ENCODE data around the gene CDS2. TPM values are rescaled to one million over a fixed set of nuclear protein-coding genes. Genes with fewer than 3 reads are reported as not detected.

Gene CDS2
- total and polyA plus RNA-seq, 2 of the 13 experiments (the other 11 are each of a cell fraction or from before 2014, with no cell fraction given), result 81.3 to 153 TPM

DNA sequence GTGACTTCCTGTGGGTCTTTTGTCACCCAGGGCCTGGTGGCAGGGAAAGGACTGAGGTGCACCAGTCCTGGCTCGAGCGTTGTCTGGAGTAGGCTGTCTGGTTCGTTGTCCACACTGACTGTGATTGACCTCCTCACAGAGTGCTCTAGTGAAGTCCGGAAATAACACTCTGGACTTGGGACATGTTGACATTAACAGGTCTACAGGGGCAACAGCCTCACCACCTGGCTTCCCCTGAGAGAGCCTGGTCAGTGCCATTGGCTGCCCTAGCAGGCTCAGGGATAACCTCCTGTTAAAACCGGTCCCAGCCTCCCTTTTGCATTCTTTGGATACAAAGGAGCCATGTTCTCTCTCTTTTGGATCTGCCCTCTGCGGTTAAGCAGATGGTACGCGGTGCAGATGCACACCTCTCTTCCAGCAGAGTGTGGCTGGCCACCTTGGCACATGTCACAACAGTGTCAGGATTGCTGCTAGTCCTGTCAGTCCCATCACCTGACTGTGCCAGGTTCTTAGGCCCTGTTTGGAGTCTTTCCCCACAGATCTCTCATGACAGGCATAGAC lies 46.2 kb downstream of the CDS2 start (continued):
- TF ChIP-seq ZNF646 (CRISPR knock-in tag; IDR thresholded peaks at IDR 0.05), result no peak
- TF ChIP-seq, protein P1, sequence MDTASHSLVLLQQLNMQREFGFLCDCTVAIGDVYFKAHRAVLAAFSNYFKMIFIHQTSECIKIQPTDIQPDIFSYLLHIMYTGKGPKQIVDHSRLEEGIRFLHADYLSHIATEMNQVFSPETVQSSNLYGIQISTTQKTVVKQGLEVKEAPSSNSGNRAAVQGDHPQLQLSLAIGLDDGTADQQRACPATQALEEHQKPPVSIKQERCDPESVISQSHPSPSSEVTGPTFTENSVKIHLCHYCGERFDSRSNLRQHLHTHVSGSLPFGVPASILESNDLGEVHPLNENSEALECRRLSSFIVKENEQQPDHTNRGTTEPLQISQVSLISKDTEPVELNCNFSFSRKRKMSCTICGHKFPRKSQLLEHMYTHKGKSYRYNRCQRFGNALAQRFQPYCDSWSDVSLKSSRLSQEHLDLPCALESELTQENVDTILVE (CRISPR knock-in tag; IDR thresholded peaks at IDR 0.05), result no peak
- peak; percentile 83; the same call in 1 of the 2 replicates for TF ChIP-seq FOXC1 (CRISPR knock-in tag; IDR thresholded peaks at IDR 0.05; ENCODE audit: borderline replicate concordance)
- TF ChIP-seq UBTF (CRISPR knock-in tag; IDR thresholded peaks at IDR 0.05), result peak; percentile 70; the same call in 1 of the 2 replicates
- TF ChIP-seq HOXA7 (CRISPR knock-in tag; IDR thresholded peaks at IDR 0.05), result peak; percentile 76; the same call in 1 of the 2 replicates
- no peak for TF ChIP-seq BHLHE40 (IDR thresholded peaks at IDR 0.05; ENCODE audit: low read length)
- TF ChIP-seq, protein P2, sequence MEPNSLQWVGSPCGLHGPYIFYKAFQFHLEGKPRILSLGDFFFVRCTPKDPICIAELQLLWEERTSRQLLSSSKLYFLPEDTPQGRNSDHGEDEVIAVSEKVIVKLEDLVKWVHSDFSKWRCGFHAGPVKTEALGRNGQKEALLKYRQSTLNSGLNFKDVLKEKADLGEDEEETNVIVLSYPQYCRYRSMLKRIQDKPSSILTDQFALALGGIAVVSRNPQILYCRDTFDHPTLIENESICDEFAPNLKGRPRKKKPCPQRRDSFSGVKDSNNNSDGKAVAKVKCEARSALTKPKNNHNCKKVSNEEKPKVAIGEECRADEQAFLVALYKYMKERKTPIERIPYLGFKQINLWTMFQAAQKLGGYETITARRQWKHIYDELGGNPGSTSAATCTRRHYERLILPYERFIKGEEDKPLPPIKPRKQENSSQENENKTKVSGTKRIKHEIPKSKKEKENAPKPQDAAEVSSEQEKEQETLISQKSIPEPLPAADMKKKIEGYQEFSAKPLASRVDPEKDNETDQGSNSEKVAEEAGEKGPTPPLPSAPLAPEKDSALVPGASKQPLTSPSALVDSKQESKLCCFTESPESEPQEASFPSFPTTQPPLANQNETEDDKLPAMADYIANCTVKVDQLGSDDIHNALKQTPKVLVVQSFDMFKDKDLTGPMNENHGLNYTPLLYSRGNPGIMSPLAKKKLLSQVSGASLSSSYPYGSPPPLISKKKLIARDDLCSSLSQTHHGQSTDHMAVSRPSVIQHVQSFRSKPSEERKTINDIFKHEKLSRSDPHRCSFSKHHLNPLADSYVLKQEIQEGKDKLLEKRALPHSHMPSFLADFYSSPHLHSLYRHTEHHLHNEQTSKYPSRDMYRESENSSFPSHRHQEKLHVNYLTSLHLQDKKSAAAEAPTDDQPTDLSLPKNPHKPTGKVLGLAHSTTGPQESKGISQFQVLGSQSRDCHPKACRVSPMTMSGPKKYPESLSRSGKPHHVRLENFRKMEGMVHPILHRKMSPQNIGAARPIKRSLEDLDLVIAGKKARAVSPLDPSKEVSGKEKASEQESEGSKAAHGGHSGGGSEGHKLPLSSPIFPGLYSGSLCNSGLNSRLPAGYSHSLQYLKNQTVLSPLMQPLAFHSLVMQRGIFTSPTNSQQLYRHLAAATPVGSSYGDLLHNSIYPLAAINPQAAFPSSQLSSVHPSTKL (CRISPR knock-in tag; IDR thresholded peaks at IDR 0.05), result peak; percentile 82
- TF ChIP-seq ZNF788 (CRISPR knock-in tag; IDR thresholded peaks at IDR 0.05; ENCODE audit: borderline replicate concordance), result no peak; the same call in 1 of the 2 replicates
- peak; percentile 60; the same call in 1 of the 2 replicates for TF ChIP-seq HES4 (CRISPR knock-in tag; IDR thresholded peaks at IDR 0.05; ENCODE audit: borderline replicate concordance)
- TF ChIP-seq ZNF605 (CRISPR knock-in tag; IDR thresholded peaks at IDR 0.05), result no peak

All from HepG2 (cell line).